Lung microvascular endothelial cell (primary cell): Measurements from ENCODE around the gene ALG5. TPM values are rescaled to one million over a fixed set of nuclear protein-coding genes. Genes with fewer than 3 reads are reported as not detected.
A peak's percentile ranks its signal among the peaks of the same experiment; 100 is the strongest.

Source experiments
- DNase-seq, 2 donors: peaks; one replicate each; pipeline versions ENCODE4 v3.0.0 to v3.0.0-alpha.2; 2010; ENCODE audit warnings: low read depth in 2 of 2
- total RNA-seq: library from RNA; depleted of rRNA; stranded (reverse); fragments of >200 nt; gene quantifications from 2 replicates; pipeline ENCODE4 v1.2.1, GENCODE V29; 2014

The ALG5 gene, protein sequence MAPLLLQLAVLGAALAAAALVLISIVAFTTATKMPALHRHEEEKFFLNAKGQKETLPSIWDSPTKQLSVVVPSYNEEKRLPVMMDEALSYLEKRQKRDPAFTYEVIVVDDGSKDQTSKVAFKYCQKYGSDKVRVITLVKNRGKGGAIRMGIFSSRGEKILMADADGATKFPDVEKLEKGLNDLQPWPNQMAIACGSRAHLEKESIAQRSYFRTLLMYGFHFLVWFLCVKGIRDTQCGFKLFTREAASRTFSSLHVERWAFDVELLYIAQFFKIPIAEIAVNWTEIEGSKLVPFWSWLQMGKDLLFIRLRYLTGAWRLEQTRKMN
- total RNA-seq: 29.0 and 52.8 TPM in 2 replicates

DNA sequence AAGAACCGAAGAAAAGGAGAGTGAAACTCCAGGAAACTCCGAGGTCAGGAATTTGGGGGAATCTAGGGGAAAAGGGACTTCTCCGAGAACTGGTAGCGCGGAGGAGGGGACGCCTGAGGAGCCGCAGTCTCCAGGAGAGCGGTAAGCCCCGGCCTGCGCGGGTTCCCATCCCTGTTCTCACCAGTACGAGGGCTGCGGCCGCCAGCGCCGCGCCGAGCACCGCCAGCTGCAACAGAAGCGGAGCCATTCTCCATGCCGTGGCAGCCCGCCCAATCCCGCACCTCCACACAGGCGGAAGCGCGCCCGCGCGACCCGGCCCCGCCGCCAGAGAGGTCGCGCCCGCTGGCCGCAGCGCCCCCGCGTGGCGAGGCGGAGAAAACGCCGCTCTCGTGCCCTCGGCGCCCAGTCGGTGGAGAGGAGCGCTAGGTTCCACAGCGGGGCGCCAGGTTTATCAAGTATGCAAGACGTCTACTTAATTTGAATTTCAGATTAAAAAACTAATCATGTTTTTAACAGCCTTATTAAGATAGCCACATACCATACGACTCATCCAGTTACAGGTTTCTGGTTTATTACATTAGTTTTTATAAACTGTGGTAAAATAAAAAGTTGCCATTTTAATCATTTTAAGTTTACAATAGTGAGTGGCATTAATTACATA, at the start of gene ALG5:
Gene ALG5, minus strand, starts transcription at position 287 of the 661 bp plus-strand sequence. Its CDS starts 40 bp downstream, at position 247.
- DNase-seq: peak; percentile 90 to 93

DNA sequence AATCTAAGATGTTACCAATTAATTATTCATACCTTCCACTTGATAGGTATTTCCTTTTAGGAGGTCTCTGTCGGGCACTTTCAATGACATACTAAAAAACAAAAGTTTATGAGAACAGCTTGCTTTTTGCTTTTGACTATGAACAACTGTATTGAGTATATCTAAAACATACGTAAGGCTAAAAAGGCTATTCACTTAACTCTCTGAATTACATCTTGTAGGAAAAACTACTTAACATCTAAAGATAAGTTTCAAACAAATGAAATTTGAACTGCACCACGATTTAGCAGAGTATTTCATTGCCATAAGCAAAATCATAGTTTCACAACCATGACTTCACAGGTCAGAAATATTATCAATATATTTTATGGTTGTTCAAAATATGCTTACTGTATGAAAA, 48.7 kb upstream of the ALG5 start:
- no peak for DNase-seq

DNA sequence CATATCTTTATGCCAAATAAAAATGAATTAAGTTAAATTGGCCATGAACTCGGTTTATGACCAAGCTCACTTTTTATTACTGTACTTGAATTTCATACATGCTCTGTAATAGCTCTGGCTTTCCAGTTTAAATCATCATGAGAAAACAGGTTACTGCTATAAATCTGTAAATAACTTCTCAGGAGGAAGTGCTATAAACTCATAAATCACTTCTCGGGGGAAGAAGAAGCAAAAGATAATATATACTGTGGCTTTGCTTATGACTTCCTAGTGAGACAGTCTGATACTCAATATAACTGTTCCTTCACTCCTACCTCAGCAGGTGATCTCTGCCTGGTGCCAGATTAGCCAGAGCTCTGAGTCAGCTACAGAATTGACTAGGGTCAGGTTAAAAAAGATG, 47.9 kb upstream of the ALG5 start:
- no peak for DNase-seq

DNA sequence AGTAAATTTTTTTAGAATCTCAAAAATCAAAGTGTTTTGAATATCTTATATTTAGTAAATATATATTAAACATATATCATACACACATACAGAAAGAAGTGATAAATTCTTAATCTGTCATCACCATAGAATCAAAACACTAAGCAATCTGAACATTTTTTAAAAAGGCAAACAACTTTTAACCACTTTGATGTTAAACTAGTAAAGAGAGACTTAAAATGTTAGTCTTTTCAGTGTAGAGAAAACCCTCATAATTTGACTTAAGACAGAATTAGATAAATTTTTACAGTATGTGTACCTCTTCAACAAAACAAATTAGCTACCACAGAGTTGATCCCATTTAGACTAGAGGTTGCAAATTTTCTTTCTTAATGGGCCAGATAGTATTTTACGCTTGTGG, 46.9 kb upstream of the ALG5 start:
- DNase-seq: no peak

DNA sequence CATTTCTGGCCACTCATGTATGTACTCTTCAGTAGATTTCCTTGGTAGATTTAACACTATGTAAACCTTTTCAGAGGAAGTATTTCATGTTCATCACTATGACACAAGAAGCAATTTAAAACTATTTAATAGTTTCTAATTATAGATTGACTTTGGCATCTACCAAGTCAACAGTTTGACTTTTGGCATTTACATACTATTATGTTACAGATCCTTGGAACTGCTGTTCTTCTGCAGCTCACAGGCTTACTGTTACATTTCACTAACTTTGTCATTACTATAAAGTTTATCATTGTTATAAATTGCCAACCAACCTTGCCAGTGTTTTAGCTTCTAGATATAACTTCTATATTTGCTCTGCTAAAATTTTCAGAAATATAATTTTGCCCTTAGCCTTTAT, 41.6 kb upstream of the ALG5 start:
- no peak for DNase-seq

DNA sequence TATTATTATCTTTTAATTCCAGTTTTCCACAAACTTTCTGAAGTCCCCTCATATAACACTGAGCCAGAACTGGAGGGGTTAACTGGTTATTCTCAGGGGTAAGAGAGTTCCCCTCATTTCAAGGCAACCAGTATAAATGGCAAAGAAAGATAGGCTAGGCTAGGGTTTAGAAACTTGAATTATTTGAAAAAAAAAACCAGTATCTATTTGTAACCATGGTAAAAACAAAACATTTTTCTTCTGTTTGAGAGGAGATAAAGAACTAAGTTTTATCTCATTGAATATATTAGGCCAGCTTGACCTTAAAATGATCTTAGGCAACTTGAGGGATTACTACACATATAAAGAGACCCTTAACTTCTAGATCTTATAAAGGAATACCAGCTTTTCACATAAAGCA, 40.8 kb upstream of the ALG5 start:
- DNase-seq: no peak

DNA sequence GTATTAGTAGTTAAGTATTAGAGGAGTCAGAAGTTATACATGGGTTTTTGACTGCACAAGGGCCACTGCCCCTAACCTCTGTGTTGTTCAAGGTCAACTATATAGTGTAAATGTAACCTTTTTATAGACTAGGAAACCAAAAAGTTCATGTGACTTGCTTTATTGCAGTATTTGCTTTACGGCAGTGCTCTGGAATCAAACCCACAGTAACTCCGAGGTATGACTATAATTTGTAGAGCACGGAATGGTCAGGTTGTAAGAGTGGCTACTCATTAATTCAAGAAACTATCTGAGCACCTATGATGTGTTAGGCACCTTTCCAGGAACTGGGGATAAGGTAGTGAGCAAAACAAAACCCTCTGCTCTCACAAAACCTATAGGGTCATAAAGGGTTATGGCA, 38.1 kb upstream of the ALG5 start:
- DNase-seq: no peak

DNA sequence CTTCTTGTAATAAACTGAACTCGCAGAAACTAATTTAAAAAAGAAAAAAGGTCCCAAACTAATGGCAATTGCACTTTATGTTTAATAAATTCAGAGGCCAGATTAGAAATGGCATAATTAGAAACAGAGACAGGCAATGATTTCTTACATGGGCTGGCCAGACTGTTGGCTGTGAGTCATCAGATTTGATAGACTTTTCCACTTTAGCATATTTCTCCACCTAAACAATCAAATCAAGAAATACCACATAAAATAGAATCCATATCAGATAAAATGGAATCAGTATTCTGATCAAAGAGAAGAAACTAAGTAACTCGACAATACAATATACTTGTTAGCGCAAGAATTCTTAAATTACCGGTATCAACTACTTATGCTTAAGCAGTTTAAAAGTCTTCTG, 30.5 kb upstream of the ALG5 start:
- peak; percentile 7 to 43 for DNase-seq

DNA sequence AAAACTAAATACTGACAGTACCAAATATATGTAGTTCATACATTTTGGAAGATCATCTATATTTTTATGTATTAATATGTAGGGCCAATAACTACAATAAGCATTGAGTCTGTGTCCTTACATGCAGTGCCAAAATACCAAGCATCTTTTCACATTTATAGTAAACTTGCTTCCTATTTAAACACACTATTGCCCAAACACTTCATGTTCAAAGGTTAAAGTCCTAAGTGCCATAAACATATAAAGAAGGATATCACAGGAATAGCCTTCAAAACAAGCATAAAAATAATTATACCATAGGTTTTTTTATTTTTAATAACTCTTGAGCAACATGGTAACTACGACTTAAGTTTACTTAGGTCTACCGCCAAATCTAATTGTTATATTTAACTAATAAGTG, 28.5 kb upstream of the ALG5 start:
- DNase-seq: no peak

DNA sequence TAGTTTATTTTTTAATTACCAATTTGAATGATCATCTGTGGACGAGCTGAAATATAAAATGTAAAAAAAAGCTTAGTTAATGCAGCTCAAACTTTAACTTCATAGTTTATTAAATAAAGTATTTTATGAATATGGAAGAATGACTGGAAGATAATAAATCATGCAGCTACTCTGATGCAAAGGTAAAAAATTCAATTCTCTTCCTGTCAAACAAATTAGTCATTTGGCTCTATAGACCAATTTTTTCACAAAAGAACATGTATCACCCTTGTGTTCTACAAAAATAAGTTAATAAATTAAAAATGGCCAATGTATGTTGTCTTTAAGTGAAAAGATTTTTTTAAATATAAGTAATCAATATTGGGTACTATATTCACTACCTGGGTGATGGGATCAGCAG, 27.6 kb upstream of the ALG5 start:
- DNase-seq: peak; percentile 17 to 43

DNA sequence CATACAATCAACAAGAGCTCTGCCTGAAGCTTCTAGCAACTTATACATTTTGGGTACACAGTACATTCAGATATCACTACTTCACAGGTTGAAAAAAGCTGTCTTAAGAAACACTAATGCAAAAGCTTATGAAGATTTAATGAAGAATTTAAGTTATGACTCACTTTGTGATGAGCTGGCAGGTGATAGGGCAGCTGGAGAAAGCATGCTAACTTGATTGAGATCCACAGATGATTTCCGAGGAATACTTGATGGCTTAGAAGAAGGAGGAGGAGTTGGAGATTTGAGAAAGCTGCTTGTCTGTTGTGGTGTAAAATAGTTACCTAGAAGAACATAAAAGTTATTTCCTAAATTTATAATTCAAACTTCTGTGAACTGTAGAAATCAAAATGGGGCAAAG, 24.7 kb upstream of the ALG5 start:
- peak in 1 of 2 donors; percentile 33 for DNase-seq

DNA sequence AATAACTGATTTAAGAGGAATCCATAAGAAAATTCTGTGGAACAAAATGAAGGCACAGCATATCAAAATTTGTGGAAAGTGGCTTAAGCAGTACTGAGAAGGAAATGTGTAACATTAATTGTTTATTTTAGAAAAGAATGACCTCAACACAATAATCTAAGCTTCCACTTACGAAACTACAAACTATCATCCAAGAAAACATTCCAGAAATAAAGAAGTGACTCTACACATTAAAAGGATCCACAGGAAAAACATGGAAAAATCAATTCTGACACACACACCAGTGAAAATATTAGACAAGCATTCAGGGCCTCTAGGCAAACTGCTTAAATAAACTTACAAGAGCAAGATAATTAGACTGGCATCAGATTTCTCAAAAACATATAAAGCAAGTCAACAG, 15.5 kb upstream of the ALG5 start:
- DNase-seq: no peak

DNA sequence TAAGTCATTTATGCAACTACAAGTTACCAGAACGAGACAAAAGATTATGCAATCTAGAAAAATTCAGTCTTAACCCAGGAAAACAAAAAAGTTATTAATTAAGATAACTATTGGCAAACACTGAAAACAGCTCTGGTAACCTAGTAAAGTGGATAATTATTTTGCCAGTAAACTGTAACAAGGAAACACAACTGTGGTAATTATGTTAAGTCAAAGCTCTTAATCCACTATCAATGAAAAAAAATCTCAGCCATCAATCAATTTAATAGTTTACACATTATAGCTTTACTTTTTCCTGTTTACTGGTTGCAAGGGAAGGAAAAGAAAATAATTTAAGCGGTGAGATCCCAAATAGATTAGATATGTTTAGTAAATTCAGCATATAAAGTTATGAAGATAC, 12.6 kb upstream of the ALG5 start:
- no peak for DNase-seq

DNA sequence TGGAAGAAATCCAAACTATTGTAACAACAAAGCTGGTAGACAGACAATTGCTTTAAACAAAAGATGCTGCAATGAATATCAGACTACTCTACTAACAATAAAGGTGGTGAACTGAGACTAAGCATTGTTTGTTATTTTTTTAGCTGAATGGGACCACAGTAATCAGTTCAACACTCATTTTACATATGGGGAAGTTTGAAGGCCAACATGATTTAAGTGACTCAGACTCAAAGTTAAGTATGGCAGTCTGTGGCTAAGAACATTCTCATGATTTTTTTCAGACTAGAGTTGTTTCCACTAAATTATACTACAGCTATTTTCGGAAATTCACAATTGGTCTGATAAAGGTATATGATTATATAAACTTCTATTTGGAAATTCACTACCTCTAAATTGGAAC, 11.9 kb upstream of the ALG5 start:
- DNase-seq: peak in 1 of 2 donors; percentile 1

DNA sequence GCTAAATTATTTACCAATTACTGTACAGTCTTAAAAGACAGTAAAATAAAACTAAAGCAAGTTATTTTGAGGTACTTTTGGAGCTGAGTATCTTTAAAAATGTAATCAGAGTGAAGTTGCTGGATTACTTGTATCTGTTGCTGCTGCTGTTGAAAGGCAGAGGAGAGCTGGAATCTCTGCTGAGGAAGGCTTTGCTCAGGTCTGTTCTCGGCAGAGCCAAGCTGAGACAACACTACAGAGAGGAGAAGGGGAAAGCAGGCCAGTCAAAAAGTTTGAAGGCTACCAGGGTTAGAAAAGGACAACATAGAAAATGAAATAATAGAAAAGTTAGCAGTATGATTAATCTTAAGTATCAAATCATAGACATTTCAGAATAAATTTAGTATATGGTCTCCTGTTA, 11.3 kb upstream of the ALG5 start:
- DNase-seq: no peak

DNA sequence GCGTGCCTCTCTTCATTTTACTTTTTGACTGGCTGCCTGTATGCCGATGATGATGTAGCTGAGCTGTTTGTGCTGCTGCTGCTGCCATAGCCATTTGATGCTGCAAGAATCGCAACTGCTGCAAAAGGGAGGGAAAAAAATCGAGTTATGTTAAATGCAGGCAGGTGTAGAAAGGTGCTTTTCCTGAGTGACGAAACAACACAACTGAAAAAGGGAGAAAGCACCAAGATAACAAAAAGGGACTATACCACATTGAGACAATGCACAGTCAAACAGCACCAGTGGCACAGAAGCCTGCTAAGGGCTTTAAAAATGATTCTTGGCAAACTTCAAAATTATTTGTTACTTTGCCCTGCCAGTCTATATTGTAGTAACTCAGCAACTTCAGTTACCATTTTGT, 10.6 kb upstream of the ALG5 start:
- DNase-seq: no peak

DNA sequence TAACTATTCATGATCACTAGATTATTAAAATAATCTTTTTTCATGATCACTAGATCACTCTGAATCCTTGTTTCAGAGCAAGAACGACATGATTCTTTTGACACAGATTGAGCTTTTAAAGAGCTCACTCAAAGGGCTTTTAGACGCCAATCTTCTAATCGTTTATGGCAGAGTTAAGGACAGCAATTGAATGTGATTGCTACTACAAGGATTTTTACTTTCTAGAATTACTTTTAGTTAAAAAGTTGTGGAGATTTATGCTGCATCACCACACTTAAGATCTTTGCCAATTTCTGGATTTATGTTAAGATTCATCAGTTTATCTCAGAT, 2.7 kb upstream of the ALG5 start:
- DNase-seq: no peak

DNA sequence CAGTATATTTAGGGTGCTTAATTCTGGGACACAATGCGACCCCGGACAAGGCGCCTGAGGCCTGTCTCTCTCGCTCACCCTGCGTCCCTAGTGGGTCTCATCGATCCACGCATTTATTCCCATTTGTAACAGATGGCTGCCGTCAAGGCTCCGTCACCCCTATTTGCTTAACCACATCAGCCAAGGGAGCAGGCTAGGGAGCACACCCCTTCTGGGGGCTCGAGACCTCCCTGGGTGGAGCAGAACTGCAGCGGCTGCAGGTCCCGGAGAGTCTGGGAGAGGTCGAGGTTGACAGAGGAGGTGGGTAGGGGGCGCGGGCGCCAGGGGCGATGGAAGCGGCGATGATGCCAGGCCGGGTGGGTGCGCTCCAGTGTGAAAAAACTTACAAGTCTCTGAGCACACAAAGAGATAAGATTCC, 507 bp downstream of the ALG5 start:
- peak; percentile 16 to 17 for DNase-seq

DNA sequence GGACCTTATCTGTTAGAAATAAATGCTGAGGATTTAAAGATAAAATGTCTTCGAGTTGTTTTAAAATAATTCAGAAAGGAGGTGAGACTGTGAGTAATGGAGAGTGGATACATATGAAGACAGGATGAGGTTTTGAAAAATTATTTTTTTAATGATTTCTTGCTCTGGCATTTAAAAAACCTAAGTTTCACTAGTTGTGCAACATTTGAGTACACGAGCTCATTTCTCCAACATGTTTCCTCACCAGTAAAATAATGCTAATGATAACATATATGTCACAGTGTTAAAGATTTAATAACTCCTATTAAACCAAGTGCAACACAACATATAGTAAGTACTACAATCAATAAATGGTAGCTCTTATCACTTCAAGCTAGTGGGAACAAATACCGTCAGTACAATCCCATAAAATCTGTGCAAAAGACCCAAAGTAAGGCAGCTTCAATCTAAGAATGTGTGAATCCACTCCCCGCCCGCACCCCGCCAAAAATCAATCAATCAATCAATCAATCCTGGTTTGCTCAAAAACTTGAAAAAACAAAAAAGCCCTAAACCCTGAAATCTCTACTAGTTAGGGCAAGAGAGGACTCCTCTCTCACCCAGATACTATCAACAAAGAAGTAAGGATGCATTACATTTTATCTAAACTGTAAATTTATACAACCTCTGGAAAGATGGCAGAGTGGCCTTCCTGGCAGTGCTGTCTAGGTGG, 1.3 kb downstream of the ALG5 start:
- no peak for DNase-seq

DNA sequence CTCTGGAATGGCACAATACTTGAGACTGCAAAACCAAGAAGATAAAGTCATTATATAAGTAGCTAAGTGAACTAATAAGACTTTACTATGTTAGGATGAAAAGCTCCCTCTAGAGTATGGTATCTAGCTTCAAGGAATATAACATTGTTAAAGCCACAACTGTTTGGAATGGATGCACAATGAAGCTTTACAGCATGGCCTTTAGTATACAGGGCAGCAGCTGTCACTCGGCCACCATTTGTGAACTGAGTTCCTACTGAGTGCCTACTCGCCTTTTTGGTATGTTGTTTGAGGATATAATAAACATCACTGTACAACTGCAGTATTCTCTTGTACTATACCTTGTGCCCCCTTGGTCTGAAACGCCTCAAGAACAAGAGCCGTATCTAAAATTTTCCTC, 6.8 kb downstream of the ALG5 start:
- DNase-seq: no peak

DNA sequence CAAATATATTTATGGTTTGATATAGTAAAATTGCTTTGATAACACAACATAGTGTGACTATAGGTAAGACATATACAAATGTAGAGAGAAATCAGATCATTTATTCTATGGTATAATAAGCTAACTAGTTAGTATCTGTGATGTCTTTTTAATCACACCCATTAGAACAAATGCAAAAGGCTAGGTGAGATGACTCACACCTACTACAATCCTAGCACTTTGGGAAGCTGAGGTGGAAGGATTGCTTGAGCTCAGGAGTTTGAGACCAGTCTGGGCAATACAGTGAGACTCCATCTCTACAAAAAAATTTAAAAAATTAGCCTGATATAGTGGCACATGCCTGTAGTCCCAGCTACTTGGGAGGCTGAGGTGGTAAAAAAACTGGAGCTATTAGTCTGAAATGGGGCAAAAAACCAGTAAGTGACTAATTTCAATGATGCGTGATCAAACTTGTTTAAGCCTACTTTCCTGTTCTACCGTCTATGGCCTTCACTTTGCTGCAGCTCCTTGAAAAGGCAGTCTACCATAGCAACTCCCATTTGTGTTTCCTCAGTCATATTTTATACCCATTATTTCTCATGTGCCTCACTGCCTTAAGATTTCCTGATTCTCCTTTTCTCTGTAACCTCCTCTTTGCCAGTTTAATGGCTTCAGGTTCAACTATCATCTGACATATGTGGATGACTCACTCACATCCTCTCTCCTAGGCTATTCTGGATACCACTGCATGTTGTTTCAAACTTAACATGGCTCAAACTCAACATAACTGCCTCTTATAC, 12.5 kb downstream of the ALG5 start:
- DNase-seq: peak; percentile 23 to 74

DNA sequence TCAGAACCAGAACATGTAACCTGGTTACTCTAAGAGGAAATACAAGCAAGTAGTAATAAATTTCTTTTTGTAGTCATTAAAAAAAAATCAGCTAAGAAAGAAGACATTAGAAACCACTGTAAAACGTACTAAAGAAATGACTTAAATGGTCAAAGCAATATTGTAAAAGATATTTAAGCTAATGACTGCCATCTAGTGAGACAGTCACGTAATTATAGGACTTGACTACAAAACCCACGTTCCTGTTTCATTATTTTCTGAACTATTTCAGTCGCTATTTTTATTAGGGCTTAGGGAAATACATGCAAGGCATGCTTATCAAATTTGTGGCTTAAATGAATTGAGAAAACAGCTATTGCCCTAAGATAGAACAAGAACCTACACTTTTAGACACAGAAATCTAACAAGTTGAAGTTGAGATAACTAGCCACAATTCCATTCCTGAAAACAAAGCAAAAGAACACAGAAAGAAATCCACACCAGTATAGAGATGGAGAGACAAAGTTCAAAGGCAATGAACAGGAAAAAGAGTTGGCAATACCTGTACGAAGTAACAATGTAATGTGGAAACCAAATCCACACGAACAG, 17.9 kb downstream of the ALG5 start:
- peak; percentile 78 to 80 for DNase-seq
